ENCODE data around the gene NAPSA. TPM values are rescaled to one million over a fixed set of nuclear protein-coding genes. Genes with fewer than 3 reads are reported as not detected.

Gene NAPSA
- total and polyA plus RNA-seq, 8 donors, result 21.2 to 3,296 (median 39.3) TPM

DNA sequence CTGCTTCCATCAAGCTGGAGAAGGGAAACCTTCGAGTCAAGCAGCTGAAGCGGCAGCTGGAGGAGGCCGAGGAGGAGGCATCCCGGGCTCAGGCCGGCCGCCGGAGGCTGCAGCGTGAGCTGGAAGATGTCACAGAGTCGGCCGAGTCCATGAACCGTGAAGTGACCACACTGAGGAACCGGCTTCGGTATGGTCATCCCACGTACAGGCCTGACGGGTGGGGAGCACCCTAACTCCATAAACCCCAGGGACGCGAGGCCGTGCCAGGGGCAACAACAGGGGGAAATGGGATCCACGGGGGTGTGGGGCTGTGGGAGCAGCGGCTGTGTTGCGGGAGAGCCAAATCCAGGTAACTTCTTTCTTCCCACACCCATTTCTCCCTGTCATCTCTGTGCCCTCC is 56.4 kb downstream of the NAPSA start:
- no peaks in the 10 kb centered on the region for H3K9me3 ChIP-seq
- DNase-seq (peak in 1 of 4 donors; percentile 50), ATAC-seq (no peak)
- intact Hi-C loops (cut with DNase I), result no loop called here
- TF ChIP-seq, protein P1, sequence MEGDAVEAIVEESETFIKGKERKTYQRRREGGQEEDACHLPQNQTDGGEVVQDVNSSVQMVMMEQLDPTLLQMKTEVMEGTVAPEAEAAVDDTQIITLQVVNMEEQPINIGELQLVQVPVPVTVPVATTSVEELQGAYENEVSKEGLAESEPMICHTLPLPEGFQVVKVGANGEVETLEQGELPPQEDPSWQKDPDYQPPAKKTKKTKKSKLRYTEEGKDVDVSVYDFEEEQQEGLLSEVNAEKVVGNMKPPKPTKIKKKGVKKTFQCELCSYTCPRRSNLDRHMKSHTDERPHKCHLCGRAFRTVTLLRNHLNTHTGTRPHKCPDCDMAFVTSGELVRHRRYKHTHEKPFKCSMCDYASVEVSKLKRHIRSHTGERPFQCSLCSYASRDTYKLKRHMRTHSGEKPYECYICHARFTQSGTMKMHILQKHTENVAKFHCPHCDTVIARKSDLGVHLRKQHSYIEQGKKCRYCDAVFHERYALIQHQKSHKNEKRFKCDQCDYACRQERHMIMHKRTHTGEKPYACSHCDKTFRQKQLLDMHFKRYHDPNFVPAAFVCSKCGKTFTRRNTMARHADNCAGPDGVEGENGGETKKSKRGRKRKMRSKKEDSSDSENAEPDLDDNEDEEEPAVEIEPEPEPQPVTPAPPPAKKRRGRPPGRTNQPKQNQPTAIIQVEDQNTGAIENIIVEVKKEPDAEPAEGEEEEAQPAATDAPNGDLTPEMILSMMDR (IDR thresholded peaks at IDR 0.05), result no peak
- H3K27me3 ChIP-seq, result peaks cover 21 to 45% of the 10 kb centered on the region in 2 donors
- H3K4me3 ChIP-seq, result no peak overlapping the region
- peaks cover 0 to 20% of the 10 kb centered on the region in 2 donors for H3K36me3 ChIP-seq
- H3K4me1 ChIP-seq, result no peaks in the 10 kb centered on the region
- H3K27ac ChIP-seq, result no peak overlapping the region

Other genes with a start within 250 kb of the NAPSA start
- gene IZUMO2, start 202.4 kb downstream of the NAPSA start, total RNA-seq, result not detected
- gene IZUMO2, start 202.4 kb downstream of the NAPSA start, polyA plus RNA-seq (ENCODE audit: insufficient read length in 6 of 6), result 1 to 10 TPM in 5 of 6 donors, under 1 TPM in 1; 0.82 to 1.8 (median 1.1) TPM
- gene MYH14, start 162.0 kb downstream of the NAPSA start, total RNA-seq, result 100 to 1,000 TPM; 101 to 195 TPM
- 10 to 100 TPM; 46.0 to 69.2 (median 47.4) TPM for gene MYH14, start 162.0 kb downstream of the NAPSA start, polyA plus RNA-seq (ENCODE audit: insufficient read length in 6 of 6)
- gene KCNC3, start 36.3 kb downstream of the NAPSA start, total RNA-seq, result 10 to 100 TPM in 1 of 2 donors, 1 to 10 TPM in 1; 8.5 to 14.7 TPM
- gene KCNC3, start 36.3 kb downstream of the NAPSA start, polyA plus RNA-seq (ENCODE audit: insufficient read length in 6 of 6), result 10 to 100 TPM; 20.3 to 29.8 (median 25.3) TPM
- gene NR1H2, start 10.8 kb upstream of the NAPSA start, total RNA-seq, result 10 to 100 TPM; 77.9 to 78.4 TPM
- gene NR1H2, start 10.8 kb upstream of the NAPSA start, polyA plus RNA-seq (ENCODE audit: insufficient read length in 6 of 6), result 10 to 100 TPM; 26.7 to 38.3 (median 31.6) TPM
- gene POLD1, start 18.7 kb upstream of the NAPSA start, total RNA-seq, result 10 to 100 TPM; 38.3 to 58.3 TPM
- gene POLD1, start 18.7 kb upstream of the NAPSA start, polyA plus RNA-seq (ENCODE audit: insufficient read length in 6 of 6), result 10 to 100 TPM; 26.0 to 41.7 (median 34.6) TPM
- under 1 TPM; 0.32 to 0.34 TPM for gene SPIB, start 53.3 kb upstream of the NAPSA start, total RNA-seq
- under 1 TPM; 0.28 to 0.66 (median 0.56) TPM for gene SPIB, start 53.3 kb upstream of the NAPSA start, polyA plus RNA-seq (ENCODE audit: insufficient read length in 6 of 6)
- gene MYBPC2, start 67.3 kb upstream of the NAPSA start, total RNA-seq, result under 1 TPM in 1 of 2 donors, not detected in 1; 0.16 TPM
- gene MYBPC2, start 67.3 kb upstream of the NAPSA start, polyA plus RNA-seq (ENCODE audit: insufficient read length in 6 of 6), result under 1 TPM in 5 of 6 donors, not detected in 1; 0.06 to 0.70 (median 0.25) TPM
- gene EMC10, start 110.9 kb upstream of the NAPSA start, total RNA-seq, result 100 to 1,000 TPM; 126 to 157 TPM
- gene EMC10, start 110.9 kb upstream of the NAPSA start, polyA plus RNA-seq (ENCODE audit: insufficient read length in 6 of 6), result 10 to 100 TPM; 72.3 to 99.7 (median 83.6) TPM
- gene GARIN5A, start 111.2 kb upstream of the NAPSA start, total RNA-seq, result 1 to 10 TPM; 2.6 to 4.3 TPM
- gene GARIN5A, start 111.2 kb upstream of the NAPSA start, polyA plus RNA-seq (ENCODE audit: insufficient read length in 6 of 6), result 1 to 10 TPM; 3.4 to 5.4 (median 4.2) TPM
- 10 to 100 TPM; 44.1 to 52.0 TPM for gene JOSD2, start 145.6 kb upstream of the NAPSA start, total RNA-seq
- gene JOSD2, start 145.6 kb upstream of the NAPSA start, polyA plus RNA-seq (ENCODE audit: insufficient read length in 6 of 6), result 10 to 100 TPM; 16.0 to 27.2 (median 19.5) TPM
- gene ASPDH, start 148.3 kb upstream of the NAPSA start, total RNA-seq, result not detected
- gene ASPDH, start 148.3 kb upstream of the NAPSA start, polyA plus RNA-seq (ENCODE audit: insufficient read length in 6 of 6), result 1 to 10 TPM in 5 of 6 donors, under 1 TPM in 1; 0.74 to 2.6 (median 1.3) TPM
- gene LRRC4B, start 202.8 kb upstream of the NAPSA start, total RNA-seq, result 1 to 10 TPM; 2.8 to 3.2 TPM
- 10 to 100 TPM in 5 of 6 donors, 1 to 10 TPM in 1; 9.0 to 14.3 (median 11.1) TPM for gene LRRC4B, start 202.8 kb upstream of the NAPSA start, polyA plus RNA-seq (ENCODE audit: insufficient read length in 6 of 6)

Data from left lung (tissue), 10 donors.